Measurements from ENCODE around the gene E4F1. TPM values are rescaled to one million over a fixed set of nuclear protein-coding genes. Genes with fewer than 3 reads are reported as not detected.
"Not testable (repeated sequence)": the region's sequence is repeated elsewhere in the genome, so short reads cannot be mapped to it uniquely, and the experiment has no call there.

The E4F1 gene
- total RNA-seq, 1 experiment from 2014 or later = 49.0 TPM

- peak overlapping the region; percentile 80 for H3K4me3 ChIP-seq (ENCODE audit: low read length)
- H3K9me2 ChIP-seq (replicated peaks; ENCODE audit: low read length); BruUV-seq (replicated peaks); H3F3A ChIP-seq (ENCODE audit: low read length, unreplicated experiment); CTCF ChIA-PET; H3K27me3 ChIP-seq (ENCODE audit: low read length); POLR2A ChIA-PET (ENCODE audit: unreplicated experiment); intact Hi-C loops (cut with micrococcal nuclease); H3K9me3 ChIP-seq (ENCODE audit: low read length); DNase-seq: not testable (repeated sequence)
- peaks cover 74% of the 10 kb centered on the region for H3K79me2 ChIP-seq (ENCODE audit: low read length)
- H3K4me1 ChIP-seq (ENCODE audit: insufficient read depth, low read length) = peaks cover 13% of the 10 kb centered on the region
- H3K36me3 ChIP-seq (ENCODE audit: low read depth, low read length) = peaks cover 21% of the 10 kb centered on the region
- peak overlapping the region; percentile 93 for H3K4me2 ChIP-seq (ENCODE audit: low read length)
- peaks cover 33% of the 10 kb centered on the region for H4K20me1 ChIP-seq (ENCODE audit: low read length)
- H3K27ac ChIP-seq (ENCODE audit: low read length) = peak overlapping the region; percentile 89
- ATAC-seq = peak; percentile 66
- peak overlapping the region; percentile 95 for H3K9ac ChIP-seq (ENCODE audit: low read length)
- H2AFZ ChIP-seq (ENCODE audit: low read length) = peak overlapping the region; percentile 82
These were observed 44.1 kb downstream of the E4F1 start for GRCh38 chr16:2267505-2267912.

GRCh38 chr16:2267913-2268666, 44.7 kb downstream of the E4F1 start, which contains the start of gene RNPS1:
RNPS1 (minus strand) TSS chr16:2268126; CDS start chr16:2264643, 3,483 bp downstream.
- peaks cover 13% of the 10 kb centered on the region for H3K4me1 ChIP-seq (ENCODE audit: insufficient read depth, low read length)
- CTCF ChIA-PET = no interaction called here
- POLR2A ChIA-PET (ENCODE audit: unreplicated experiment) = no interaction called here

GRCh38 chr16:2270070-2270462, 46.7 kb downstream of the E4F1 start:
- Histone ChIP-seq H3K4me1 (ENCODE audit: insufficient read depth, low read length) (peaks cover 13% of the 10 kb centered on the region), H3K36me3 (ENCODE audit: low read depth, low read length) (peaks cover 6% of the 10 kb centered on the region; the same call in 1 of the 2 replicates), H3K27me3 (ENCODE audit: low read length) (no peaks in the 10 kb centered on the region), H4K20me1 (ENCODE audit: low read length) (peaks cover 16% of the 10 kb centered on the region), H2AFZ (ENCODE audit: low read length) (no peak overlapping the region), H3K79me2 (ENCODE audit: low read length) (peaks cover 48% of the 10 kb centered on the region), H3K4me2 (ENCODE audit: low read length) (peak overlapping the region; percentile 93; the same call in 1 of the 2 replicates), H3K9ac (ENCODE audit: low read length) (no peak overlapping the region), H3K9me3 (ENCODE audit: low read length) (no peaks in the 10 kb centered on the region), H3K9me2 (replicated peaks; ENCODE audit: low read length) (no peaks in the 10 kb centered on the region), H3F3A (ENCODE audit: low read length, unreplicated experiment) (no peaks in the 10 kb centered on the region), H3K4me3 (ENCODE audit: low read length) (no peak overlapping the region), H3K27ac (ENCODE audit: low read length) (no peak overlapping the region)
- DNase-seq (no peak), ATAC-seq (no peak)
- TF ChIP-seq EZH2phosphoT487 (IDR thresholded peaks at IDR 0.05; ENCODE audit: borderline replicate concordance, low read length) = no peak
- TF ChIP-seq EZH2 (IDR thresholded peaks at IDR 0.05; ENCODE audit: low read length, unreplicated experiment) = no peak
- no peak for TF ChIP-seq CTCF (conservative IDR thresholded peaks at IDR 0.05; ENCODE audit: low read depth, low read length)
- intact Hi-C loops (cut with micrococcal nuclease) = no loop called here
- ChIA-PET CTCF (no interaction called here), POLR2A (ENCODE audit: unreplicated experiment) (no interaction called here)
- no TSS peak for BruUV-seq (replicated peaks)

More at GRCh38 chr16:2267913-2268666, 44.7 kb downstream of the E4F1 start, which contains the start of gene RNPS1:
- H4K20me1 ChIP-seq (ENCODE audit: low read length) = peaks cover 29% of the 10 kb centered on the region
- BruUV-seq (replicated peaks) = no TSS peak
- no peaks in the 10 kb centered on the region for H3K9me3 ChIP-seq (ENCODE audit: low read length)
- DNase-seq = peak; percentile 92
- no peaks in the 10 kb centered on the region for H3K27me3 ChIP-seq (ENCODE audit: low read length)
- peaks cover 17% of the 10 kb centered on the region; the same call in 1 of the 2 replicates for H3K36me3 ChIP-seq (ENCODE audit: low read depth, low read length)
- intact Hi-C loops (cut with micrococcal nuclease) = no loop called here
- peak within 1 kb of the TSS; percentile 80 for H3K4me3 ChIP-seq (ENCODE audit: low read length)
- H3K9ac ChIP-seq (ENCODE audit: low read length) = peak within 1 kb of the TSS; percentile 95
- ATAC-seq = peak; percentile 87
- H2AFZ ChIP-seq (ENCODE audit: low read length) = peak within 1 kb of the TSS; percentile 82
- TF ChIP-seq CTCF (conservative IDR thresholded peaks at IDR 0.05; ENCODE audit: low read depth, low read length) (no peak), EZH2 (IDR thresholded peaks at IDR 0.05; ENCODE audit: low read length, unreplicated experiment) (no peak), EZH2phosphoT487 (IDR thresholded peaks at IDR 0.05; ENCODE audit: borderline replicate concordance, low read length) (no peak)
- H3K27ac ChIP-seq (ENCODE audit: low read length) = peak within 1 kb of the TSS; percentile 89
- peak within 1 kb of the TSS; percentile 93 for H3K4me2 ChIP-seq (ENCODE audit: low read length)
- H3K79me2 ChIP-seq (ENCODE audit: low read length) = peaks cover 68% of the 10 kb centered on the region
- no peaks in the 10 kb centered on the region for H3K9me2 ChIP-seq (replicated peaks; ENCODE audit: low read length)
- H3F3A ChIP-seq (ENCODE audit: low read length, unreplicated experiment) = no peaks in the 10 kb centered on the region
